HG03175 (cell line): ENCODE data around the gene CTNNA1.

ENCODE experiments used
- ATAC-seq: cut with Tn5 transposase; IDR thresholded peaks from one replicate; pipeline ENCODE4 v1.9.1; 2021; ENCODE audit warnings: mild to moderate bottlenecking, moderate library complexity; ENCODE audit not compliant: unreplicated experiment

The CTNNA1 gene

DNA sequence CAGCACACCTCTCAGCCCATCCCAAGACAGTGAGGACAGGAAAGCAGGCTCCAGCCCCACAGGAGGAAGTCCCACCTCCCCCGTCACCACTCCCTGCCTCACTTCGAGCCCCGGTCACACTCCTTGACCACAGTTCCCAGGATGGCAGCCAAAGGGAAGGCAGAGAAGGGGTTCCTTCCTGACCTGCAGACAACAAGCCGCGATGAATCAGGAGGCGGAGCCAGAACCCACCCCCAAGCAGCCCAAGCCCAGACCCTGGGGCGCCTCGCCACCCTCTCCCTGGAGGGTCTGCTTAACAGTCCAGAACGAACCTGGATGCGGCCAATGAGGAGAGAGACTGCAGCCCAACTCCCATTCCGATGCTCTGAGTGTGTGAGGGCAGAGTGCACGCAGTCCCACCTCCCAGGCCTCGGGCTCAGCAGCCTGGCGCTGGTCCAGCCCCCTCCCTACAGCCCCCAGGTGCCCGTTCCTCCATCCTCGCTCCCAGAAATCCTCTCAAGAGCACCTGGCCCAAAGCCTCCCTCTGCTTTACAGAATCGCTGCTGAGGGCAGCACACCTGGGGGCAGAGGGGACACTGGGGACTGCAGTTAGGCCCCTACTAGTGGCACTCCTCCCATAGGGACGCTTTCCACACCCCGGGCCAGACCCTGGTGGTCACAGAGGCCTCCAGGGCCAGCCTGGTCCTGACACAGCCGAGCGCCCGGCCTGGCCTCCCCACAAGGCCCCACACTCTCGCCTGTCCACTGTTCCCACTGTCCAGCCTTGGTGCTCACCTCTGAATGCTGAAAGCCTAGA is 191.5 kb downstream of the CTNNA1 start:
- no peak for ATAC-seq

DNA sequence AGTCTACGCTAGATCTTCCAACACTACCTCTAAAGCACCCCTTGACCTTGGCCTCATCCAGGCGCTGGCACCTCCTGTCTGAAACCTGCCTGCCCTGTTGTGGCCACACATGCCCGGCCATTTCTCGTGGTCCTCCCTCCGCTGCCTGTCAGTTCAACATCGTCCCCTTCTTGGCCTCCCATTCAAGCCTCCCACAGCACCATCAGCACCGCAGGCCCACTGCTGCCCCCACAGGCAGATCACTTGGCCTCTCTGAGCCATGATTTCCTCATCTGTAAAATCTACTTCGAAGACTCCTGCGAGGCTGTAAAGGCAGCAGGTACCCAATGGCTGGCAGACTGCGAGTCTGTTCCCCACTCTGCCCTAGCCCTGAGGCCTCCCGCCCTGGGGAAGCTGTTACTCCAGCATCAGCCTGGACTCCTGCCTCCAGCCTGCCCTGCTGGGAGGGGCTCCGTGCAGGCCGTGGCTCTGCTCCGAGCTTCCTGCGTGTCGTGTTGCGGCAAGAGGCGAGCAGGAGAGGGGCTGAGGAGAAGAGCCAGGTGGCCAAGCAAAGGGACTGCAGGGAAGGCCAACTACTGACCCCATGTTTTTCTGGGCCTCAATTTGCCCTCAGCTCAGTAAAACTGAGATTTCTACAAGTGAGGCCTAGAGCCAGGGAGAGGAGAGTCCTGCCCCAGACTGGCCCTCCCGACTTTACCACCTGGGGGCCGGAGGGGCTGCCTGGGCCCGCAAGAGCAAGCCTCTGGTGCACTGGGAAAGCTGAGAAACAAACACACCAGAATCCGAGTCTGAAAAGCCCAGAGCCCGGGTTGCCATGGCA is 192.4 kb downstream of the CTNNA1 start:
- no peak for ATAC-seq

DNA sequence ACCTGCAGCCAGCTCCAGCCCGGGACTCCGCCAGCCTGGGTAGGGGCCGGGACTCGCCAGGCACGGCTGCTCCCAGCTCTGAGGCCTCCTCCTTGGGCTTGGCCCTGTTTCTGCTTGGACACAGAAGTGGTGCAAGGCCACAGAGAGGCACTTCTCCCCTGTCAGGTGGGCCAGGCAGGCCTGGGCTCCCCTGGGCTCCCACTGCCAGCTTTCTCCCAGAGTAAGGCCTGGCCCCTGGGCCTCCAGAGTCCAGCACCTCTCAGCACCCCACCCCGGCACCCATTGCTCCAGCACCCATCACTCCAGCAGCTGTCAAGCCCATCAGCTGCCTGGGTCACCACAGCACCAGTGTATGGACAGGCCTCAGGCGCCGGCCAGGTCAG is 193.0 kb downstream of the CTNNA1 start:
- no peak for ATAC-seq

DNA sequence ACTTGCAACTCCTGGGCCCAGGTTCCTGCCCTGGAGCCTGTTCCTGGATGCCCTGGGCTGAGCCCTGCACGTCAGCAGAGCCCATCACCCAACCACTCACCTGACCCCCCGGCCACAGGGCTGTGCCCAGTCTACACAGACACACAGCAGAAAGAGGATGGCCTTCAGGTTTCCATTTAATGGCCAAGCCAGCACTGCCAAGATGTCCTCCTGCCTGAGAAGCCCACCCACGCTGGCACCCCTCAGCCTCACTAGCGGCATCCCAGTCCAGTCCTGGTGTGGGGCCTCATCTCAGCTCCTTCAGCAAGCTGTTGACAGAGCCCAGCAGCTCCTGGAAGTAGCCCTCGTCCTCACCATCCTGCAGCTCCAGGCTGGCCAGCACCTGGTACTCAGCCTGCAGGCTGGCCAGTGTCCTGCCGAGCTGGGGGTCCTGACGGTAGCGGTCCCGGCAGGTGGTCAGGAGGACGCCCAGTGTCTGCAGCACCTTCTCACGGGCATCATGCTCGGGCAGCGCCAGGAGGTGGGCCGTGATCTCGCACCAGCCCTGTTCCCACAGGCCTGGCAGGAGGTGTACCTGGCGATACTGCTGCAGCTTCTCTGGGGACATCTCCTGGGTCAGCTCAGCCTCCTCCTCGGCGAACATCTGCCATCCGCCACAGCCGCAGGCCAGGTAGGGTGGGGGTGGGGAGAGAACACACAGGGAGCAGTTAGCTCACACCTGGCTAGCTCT is 193.8 kb downstream of the CTNNA1 start:
- ATAC-seq = no peak

DNA sequence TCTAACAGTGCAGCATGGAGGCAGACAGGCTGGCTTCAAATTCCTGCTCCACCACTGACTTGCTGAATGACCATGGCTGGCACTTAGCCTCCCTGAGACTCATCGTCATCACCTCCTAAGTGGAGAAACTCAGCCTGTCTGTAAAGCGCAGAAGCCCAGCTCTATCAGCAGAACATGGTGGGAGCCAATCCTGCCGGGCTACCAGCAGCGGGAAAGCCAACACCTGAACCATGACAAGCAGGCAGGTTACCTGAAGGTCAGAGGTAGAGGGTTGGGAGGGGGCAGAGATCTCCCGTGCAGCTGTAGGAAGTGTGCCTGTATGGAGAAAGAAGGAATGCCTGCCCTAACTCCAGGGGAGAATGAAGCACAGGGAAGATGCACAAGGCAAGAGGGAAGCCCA is 194.6 kb downstream of the CTNNA1 start:
- ATAC-seq = no peak

DNA sequence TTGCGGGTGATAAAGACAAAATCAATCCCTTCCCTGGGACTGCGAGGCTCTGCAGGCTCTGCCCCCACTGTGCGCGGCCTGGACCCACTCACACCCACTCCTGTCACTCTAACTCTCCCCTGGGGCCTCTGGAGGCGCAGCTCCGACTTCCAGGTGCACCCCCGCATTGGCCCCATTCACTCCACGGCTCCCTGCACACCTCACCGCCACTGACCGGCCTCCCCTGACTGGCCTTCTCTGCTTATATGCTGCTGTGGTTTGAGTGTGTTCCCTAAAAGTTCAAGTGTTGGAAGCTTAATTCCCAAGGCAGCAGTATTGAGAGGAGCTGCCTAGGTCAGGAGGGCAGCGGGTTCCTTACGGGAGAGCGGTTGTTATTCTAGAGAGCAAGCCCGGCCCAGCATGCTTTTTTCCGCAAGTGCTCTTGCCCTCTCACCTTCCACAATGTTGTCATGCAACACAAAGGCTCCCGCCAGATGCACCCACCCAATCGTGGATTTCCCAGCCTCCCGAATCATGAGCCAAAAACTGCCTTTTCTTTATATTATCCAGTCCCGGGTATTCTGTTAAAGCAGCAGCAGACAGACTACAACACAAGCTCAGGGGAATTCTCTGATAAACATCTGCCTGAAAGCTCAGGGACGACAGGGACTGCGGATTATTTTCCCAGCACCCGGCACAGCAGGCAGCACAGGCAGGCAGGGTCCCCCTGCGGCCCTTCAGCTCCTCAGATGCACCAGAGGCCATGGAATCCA is 195.4 kb downstream of the CTNNA1 start:
- ATAC-seq = no peak

DNA sequence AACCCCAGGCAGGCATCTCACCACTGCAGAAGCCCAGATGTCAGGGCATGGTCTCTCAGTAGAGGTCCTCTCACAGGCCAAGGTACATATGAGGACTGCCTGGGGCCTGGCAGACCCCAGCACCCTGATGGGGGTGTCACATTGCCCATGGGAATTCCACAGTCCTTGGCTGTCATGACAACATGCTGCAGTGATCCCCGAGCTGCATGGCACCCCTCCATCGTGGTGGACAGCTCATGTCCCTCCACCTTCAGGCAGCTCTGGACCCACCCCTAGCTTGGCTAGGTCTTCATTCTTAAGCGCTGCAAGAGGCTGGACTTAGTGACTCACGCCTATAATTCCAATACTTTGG is 196.0 kb downstream of the CTNNA1 start:
- no peak for ATAC-seq

DNA sequence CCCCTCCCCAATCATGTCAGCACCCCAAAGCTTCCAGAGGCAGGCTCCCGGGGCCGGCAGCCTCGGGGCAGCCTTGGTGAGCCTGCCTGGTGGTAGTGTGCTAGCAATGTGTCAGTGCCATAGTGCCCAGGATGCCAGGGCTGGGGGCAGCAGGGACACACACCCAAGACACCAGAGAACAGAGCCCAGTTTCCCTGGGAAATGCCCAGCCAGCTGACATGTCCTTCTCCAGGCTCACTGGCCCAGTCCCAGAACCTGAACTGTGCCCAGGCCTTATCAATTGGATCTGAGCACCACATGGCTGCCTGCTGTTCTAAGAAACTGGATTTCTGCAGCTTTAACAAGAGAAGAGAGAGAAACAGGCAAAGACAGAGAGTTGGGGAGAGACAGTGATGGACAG is 196.8 kb downstream of the CTNNA1 start:
- ATAC-seq = no peak

DNA sequence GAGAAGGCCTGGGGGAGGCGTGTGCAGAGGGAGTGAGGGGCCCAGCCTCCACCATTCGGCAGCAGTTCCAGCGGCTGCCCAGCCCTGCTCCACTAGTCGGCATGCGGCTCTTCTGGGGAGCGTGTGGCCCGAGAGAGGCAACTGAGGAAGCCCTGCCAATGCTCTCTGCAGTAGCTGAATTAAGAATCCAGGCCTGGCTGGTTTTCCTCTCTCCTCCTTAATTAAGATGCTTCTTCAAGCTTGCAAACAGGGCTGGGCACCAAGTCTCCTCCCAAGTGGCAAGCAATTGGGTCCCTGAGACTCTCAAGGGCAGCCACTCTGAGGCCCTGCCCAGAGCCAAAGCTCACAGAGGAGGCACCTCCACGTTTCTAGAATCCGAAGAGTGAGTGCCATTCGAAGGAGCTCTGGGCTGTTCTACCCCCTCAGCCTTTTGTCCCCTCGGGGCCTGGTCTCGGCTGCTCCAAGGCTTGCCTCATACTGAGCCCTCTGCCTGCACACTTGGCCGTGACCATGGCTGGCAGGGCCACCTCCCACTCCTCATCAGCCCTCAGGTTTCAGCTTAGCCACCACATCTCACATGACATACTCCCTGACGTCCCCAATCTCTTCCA is 197.3 kb downstream of the CTNNA1 start:
- ATAC-seq = no peak

DNA sequence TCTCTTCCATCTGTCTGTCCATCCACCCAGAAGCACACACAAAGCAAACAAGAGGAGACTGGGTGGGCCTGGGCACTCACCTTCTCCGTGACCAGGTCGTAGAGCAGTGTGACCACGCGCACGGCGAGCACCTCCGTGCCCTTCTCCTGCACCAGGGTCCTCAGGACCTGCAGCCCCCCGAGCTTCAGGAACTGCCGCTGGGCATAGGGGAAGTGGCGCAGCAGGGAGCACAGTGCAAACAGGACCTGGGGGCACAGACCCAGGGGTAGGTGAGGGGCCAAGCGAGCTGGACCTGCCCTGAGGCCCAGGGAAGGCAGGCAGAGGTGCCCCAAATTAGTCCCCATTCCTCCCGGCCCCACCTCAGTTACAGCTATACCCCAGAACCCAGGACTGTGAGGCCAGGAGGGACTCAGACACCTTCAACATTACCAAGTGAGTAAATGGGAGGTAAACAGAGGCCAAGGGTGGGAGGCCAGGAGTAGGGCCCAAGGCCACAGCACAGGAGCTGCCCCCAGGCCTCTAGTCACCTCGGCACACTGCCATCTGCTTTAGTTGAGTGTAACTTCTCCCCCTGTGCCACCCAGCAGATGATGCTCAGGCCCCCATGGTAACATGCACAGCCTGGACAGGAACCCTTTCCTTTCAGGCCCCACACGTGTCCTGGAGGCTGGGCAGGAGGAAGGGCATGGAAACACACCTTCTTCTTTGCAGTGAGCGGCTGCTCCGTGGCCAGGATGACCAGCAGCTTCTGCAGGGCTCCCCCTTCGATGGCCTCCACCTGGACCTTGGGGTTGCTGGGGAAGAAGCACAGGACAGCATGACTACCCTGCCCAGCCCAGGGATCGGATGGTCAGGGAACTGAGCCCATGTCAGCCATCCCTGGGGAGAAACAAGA is 198.1 kb downstream of the CTNNA1 start:
- no peak for ATAC-seq

DNA sequence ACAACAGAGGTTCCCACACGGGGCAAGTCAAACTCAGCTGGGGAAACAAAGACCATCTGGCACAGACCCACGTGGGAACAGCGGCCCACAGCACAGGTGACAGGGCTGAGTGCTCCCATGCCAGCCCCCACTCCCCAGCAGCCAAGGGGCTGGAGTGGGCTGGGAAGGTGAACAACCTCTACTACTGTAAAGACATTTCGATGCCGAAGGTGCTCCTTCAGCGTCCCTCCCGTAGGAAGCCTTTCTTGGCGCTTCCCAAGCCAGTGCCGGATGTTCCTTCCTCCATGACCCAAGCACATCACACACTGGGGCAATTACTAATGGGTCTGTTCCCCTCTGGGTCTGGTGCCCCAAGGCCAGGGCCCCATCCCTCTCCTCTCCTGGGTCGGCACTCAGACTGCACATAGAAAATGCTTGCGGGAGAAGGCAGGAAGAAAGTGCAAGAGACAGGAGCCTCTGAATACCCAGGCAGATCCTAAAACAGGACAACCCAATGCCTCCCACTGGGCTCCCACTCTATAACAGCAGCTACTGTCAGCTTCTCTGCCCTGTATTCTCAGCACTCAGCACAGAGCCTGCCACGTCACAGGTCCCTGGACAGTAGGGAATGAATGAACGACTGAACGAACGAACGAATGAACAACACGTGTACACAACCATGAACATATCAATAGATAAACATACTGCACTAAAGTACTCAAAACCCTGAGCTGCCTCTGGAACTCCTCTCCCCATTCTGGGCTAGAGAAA is 198.9 kb downstream of the CTNNA1 start:
- ATAC-seq = no peak

DNA sequence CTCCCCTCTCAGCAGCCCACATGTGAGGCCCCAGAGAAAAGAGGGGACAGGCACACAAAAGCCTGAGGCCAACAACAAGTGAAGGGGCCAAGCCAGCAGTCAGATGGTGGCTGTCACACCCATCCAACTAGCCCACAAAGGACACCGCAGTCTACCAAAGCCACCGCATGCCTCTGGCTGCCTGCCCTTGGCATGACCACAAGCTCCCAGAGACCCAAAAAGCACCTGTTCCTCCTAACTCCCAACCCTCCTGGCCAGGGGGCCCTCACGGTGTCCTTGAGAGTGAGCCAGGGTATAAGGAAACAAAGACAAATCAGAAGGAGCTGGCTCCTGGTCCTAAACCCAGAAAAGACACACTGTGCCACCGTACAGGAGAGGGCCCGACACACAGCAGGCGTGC is 199.7 kb downstream of the CTNNA1 start:
- ATAC-seq = no peak

DNA sequence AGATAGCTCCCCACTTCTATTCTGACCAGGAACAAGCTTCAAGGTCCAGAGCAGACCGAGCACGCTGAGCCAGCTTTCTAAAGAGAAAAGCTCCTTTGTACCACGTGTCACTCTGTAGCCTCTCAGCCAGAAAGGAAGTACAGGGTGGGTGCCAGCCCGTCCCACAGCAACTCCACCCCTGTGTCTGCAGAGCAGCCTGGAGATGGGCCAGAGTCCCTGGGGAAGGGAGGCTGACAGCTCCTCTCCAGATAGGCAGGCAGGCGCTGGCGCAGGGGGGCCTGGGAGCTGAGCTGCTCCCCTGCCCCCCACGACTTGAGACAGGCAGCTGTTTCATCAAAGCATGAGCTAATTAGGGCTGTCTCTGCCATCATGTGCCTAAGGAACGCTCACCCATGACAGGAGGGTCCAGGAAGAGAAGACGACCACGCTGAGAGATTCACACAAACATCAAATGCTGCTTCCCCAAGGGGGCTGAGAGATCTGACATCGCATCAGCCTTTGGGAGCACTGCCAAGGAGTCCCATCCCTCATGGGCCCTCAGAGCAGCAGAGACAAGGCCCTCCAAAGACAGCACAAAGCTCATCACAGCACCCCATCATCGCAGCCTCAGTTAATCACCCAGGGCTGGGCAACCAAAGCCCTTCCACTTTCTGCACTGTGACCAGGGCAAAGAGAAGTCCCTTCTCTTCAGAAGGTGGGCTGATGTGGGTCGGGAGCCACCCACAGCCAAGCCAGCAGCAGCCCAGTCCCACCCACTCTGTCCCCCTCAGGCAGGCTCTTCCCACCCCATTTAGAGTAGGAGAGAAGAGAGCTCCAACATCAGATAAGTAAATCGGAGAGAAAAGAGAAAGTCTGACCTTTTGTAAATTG is 200.4 kb downstream of the CTNNA1 start:
- no peak for ATAC-seq

DNA sequence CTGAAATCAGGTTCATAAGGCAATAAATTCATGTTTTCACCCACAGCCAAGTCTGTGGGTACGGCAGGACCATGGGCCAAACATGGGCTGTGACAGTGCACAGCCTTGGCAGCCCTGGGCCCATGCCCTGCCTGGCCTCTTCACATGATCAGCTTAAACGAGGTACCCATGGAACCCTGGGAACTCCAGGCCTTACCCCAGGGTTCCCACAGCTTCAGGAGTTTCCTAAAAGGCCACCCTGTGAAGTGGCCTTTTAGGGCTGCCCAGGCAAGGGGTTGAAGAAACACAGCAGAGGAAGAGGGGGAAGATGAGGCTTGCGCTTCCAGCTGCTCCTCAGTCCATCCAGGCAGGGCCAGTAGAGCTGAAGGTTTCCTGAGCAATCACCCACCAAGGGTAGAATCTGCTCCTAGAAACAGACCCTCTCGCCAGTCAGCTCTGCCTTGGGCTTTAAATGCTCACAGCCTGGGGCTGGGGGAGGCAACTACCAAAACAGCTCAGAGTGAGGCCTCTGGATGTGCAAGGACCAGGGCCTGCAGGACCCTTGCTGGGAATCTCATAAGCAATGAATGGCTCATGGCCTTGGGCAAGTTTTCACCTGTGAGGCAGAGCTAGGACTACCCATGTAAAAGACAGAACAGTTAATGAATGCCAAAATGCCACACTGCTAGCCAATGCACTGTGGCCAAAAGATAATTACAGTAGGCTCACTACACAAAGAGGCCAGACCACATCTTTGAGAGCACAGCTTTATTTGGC is 201.2 kb downstream of the CTNNA1 start:
- no peak for ATAC-seq

DNA sequence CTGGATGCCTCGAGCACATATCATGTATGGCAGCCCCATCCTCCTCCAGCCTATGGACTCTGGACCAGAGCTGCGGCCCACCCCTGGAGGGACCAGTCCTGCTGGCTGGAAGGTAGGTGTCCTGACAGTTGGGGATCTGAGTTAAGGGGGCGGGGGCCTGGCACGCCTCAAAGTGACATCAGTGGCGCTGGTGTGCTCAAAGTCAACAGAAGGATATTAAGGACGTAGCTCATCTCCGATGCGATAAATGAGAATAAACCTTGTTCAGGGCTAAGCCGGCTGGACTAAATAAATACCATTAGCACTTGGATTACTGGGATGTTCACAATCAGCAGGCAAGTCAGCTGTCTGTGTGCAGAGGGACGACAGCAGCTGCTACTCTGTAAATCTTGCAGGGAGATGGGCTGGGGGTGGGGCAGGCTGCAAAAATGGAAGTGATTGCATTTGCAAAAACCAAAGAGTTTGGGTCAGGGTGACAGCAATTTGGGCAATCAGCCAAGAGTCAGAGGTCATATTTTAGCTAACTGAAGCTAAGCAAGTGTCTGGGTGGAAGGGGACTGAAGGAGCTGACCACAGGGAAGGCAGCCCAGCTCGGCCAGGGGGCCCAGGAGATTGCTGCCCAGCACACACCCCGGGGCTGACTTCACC is 201.9 kb downstream of the CTNNA1 start:
- no peak for ATAC-seq

DNA sequence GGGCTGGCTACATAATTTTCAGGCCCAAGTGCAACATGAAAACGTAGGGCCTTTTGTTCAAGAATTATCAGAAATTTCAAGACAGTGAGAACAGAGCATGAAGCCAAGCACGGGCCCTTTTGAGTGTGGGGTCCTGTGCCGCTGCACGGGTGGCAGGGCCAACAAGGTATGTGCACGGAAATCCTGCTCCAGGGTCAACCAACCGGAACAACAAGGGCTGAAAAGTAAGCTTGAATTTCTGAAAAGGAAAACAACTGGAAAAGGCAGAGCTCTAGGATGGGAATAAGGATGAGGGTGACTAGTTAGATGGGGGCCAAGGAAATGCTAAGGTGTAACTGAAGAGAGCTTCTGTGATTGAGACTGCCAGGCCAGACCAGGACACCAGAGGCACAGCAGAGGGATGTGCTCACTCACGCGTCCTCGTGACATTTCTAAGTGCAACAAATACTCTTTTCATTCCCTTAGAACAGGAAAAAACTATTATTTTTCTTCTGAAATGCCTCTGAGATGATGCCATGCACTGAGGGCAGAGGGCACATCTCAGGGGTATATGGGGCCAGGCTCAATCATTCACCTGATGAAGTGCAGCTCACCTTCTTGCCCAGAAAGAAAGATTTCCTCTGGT is 202.6 kb downstream of the CTNNA1 start:
- ATAC-seq = no peak
